Right cardiac atrium (tissue), 5 donors: ENCODE results near the gene CA5B. TPM values are rescaled to one million over a fixed set of nuclear protein-coding genes. Genes with fewer than 3 reads are reported as not detected.
"Not testable (repeated sequence)": the region's sequence is repeated elsewhere in the genome, so short reads cannot be mapped to it uniquely, and the experiment has no call there.

Experiments
- ATAC-seq, 2 donors: fragments of 200-7000 bp; cut with Tn5 transposase; one replicate each; pipeline versions ENCODE4 v1.8.0 to v1.9.1; 2020; ENCODE audit warnings: moderate library complexity in 2 of 2, mild to moderate bottlenecking in 1 of 2
- DNase-seq, 3 donors: peaks; one replicate each; pipeline ENCODE4 v3.0.0-alpha.2; 2020
- H3K27ac ChIP-seq: one replicate; pipeline ENCODE4 v1.5.1; 2013; ENCODE audit warnings: mild to moderate bottlenecking, low read length, control low read depth, moderate library complexity
- H3K27me3 ChIP-seq: one replicate; pipeline ENCODE4 v1.6.1; 2013; ENCODE audit not compliant: control insufficient read depth, insufficient read depth
- H3K4me1 ChIP-seq: one replicate; pipeline ENCODE4 v1.6.1; 2013; ENCODE audit warnings: low read length; ENCODE audit not compliant: control insufficient read depth, insufficient read depth
- H3K4me3 ChIP-seq: one replicate; pipeline ENCODE4 v1.5.1; 2013; ENCODE audit warnings: low read length, control low read depth
- H3K9me3 ChIP-seq: one replicate; pipeline ENCODE4 v1.6.1; 2013; ENCODE audit warnings: low read length; ENCODE audit not compliant: control insufficient read depth
- WGBS: extraction: QIAGEN DNeasy Blood & Tissue Kit; methylation state at CpG from one replicate; pipeline ENCODE4 v1.1.7; 2013; 5-methylcytosine and 5-hydroxymethylcytosine counted together
- intact Hi-C, 4 donors: fragments of 100-400 bp; cut with DNase I; formaldehyde crosslinking; loops; one replicate each; pipeline versions ENCODE4 v1.11.0 to v1.14.0; 2022 to 2023
- polyA plus RNA-seq: library from polyadenylated mRNA; stranded (reverse); fragments of 200-250 nt; gene quantifications from one replicate; pipeline ENCODE4 v1.2.3, GENCODE V29; 2013
- total RNA-seq, 4 donors: library from RNA; stranded (reverse); fragmentation: NEBNext Ultra II Directional; extraction: Animal tissue kit (Norgen Biotek cat#: 25700); gene quantifications; one replicate each; pipeline ENCODE4 v1.2.1, GENCODE V29; 2021
- donor health status: healthy with polysubstance abuse.
- donor health status: DM: no; HTN: yes; CAD: no.
- donor health status: DM: no; HTN: no; CAD: no.
- donor health status: DM: no; HTN: yes; CAD: no; lungs with severe emphysema.
- donor health status: DM: yes; HTN: yes; CAD: no.

Gene CA5B
- total and polyA plus RNA-seq, 5 donors: 2.1 to 7.5 (median 6.3) TPM

DNA sequence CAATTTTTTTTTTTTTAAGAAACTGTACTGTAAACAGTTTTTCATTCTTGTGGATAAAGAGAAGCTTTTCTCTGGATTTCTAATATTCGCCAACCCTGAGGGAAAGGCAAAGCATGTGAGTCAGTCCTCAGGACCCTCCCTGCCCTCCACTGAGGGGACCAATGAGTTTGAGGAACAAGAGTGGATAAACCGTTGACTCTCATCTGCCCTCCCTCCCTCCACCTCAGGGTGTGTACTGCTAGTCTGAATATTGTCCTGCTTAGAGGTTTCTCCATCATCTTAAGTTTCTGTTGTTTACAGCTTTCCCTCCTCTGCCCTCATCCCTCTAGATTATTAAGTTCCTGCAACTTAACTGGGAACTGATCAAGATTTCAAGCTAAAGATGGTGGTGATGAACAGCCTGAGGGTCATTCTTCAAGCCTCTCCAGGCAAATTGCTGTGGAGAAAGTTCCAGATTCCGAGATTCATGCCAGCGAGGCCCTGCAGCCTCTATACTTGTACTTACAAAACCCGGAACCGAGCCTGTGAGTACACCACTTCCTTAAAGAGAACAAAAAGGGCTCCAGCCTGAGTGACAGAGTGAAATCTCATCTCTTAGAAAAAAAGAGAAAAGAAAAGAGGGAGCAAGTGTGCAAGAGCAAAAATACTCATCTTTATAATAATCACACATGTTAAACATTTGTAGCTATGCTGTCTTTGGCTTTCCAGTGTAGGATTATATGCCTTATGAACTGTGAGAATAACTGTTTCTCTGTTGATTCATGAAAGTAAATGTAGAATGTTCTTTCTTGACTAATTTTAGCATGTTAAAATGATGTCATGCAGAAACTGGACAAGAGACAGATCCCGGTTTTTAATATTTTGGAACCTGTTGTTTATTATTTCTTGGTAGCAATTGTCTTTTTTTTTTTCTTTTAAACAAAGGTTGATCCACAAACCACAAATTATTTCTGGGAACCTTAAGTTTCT lies 11.9 kb downstream of the CA5B start:
- DNase-seq (peak in 2 of 3 donors; percentile 22 to 50), ATAC-seq (peak; percentile 69 to 80)
- Histone ChIP-seq H3K27me3 (no peaks in the 10 kb centered on the region), H3K4me1 (peaks cover 4% of the 10 kb centered on the region), H3K9me3 (no peaks in the 10 kb centered on the region), H3K4me3 (no peak overlapping the region), H3K27ac (peak overlapping the region; percentile 92)
- intact Hi-C loops: no loop called here
- WGBS: 33% methylated on average over 7 of the region's 7 CpGs

DNA sequence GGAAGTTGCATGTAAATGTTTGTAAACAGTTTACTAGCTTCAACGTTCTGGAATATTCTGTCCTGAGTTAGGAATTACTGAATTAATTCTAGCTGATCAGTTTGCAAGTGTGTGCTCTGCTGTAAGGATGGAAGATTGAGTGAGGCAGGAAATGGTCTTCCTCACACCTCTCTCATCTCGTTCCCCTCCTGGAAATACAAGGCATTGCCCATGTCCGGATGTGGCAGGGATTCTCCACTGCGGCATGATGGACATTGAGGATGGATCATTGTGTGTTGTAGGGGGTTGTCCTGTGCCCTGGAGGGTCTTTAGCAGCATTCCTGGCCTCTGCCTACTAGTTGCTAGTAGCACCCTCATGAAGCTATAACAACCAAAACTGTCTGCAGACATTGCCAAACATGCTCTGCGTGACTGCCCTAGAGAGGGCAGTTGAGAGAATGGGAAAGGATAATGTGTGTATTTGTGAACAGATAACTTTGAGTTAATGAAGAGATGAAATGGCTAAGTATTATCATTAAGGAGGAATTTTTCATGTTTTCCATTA lies 12.6 kb downstream of the CA5B start:
- Histone ChIP-seq H3K27me3 (no peaks in the 10 kb centered on the region), H3K4me3 (no peak overlapping the region), H3K4me1 (peaks cover 4% of the 10 kb centered on the region), H3K27ac (peak overlapping the region; percentile 93), H3K9me3 (no peaks in the 10 kb centered on the region)
- no peak for DNase-seq
- peak; percentile 11 to 19 for ATAC-seq
- intact Hi-C loops: no loop called here
- WGBS: 42% methylated on average over 5 of the region's 5 CpGs

DNA sequence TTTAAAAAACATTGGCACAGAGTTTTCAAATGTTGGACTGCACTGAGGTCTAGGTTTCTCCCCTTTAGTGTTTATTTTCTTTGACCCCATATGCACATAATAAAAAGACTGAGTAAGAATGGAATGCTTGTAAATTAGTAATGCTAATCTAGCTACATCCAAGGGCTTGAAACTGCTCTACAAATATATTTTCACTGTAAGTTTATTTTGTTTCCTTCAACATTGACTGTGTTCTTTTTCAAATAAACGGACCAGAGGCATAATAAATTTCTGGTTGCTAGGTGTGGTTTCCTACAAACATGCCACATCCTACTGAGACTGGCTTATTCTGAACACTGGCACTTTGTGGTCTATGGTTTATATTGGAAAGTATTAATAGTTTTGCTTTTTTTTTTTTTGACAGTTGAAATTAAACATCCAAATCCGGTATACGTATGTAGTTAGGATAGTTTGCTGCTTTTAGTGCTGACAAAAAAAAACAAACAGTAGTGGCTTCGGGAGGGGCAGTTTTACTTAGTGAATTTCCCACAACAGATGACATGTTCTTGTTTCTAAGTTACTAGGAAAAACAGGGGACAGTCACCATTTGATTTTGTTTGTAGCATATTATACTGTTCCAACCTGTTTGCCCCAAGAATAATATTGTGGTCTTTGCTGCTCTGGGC lies 13.2 kb downstream of the CA5B start:
- Histone ChIP-seq H3K27me3 (no peaks in the 10 kb centered on the region), H3K27ac (peak overlapping the region; percentile 85), H3K4me3 (no peak overlapping the region), H3K4me1 (peaks cover 4% of the 10 kb centered on the region), H3K9me3 (no peaks in the 10 kb centered on the region)
- DNase-seq (no peak), ATAC-seq (peak; percentile 75 to 88)
- WGBS: 31% methylated on average over 4 of the region's 4 CpGs
- intact Hi-C loops: no loop called here

DNA sequence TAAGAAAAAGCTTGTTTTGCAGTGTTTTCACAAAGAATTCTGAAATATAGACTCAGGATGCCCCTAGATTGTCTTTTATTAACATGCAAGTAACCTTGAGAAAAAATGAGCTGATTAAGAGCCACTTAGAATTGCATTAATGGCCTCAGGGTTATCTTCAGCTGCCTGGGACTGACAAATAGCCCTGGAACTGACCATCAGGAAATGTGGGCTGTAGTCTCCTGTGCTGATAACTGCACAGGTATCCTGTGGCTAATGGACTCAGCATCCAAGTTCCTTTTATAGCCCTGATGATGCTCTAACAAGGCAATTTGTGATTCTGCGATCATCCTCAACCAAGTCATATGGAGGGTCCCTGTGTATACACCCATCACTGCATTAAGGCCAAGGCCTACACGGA lies 17.0 kb downstream of the CA5B start:
- DNase-seq (no peak), ATAC-seq (no peak)
- Histone ChIP-seq H3K9me3 (no peaks in the 10 kb centered on the region), H3K27ac (no peak overlapping the region), H3K4me1 (peaks cover 4% of the 10 kb centered on the region), H3K4me3 (no peak overlapping the region), H3K27me3 (no peaks in the 10 kb centered on the region)
- 84% methylated on average over 2 of the region's 2 CpGs for WGBS
- intact Hi-C loops: no loop called here

DNA sequence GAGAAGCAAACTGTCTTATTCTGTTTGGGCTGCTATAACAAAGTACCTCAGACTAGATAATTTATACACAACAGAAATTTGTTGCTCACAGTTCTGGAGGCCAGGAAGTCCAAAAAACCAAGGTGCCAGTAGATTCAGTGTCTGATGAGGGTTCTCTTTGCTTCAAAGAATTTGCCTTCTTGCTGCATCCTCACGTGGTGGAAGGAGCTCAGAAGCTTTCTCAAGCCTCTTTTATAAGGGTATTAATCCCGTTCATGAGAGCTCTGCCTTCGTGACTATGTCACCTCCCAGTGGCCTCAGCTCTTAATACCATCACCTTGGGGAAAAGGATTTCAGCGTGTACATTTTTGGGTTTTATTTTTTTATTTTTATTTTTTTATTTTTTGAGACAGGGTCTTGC lies 20.1 kb downstream of the CA5B start:
- H3K27me3 ChIP-seq: no peaks in the 10 kb centered on the region
- H3K9me3 ChIP-seq: no peaks in the 10 kb centered on the region
- no peaks in the 10 kb centered on the region for H3K4me1 ChIP-seq
- WGBS: 88% methylated on average over 4 of the region's 4 CpGs
- DNase-seq (no peak), ATAC-seq (no peak)
- H3K27ac ChIP-seq: no peak overlapping the region
- H3K4me3 ChIP-seq: no peak overlapping the region
- intact Hi-C loops: no loop called here

DNA sequence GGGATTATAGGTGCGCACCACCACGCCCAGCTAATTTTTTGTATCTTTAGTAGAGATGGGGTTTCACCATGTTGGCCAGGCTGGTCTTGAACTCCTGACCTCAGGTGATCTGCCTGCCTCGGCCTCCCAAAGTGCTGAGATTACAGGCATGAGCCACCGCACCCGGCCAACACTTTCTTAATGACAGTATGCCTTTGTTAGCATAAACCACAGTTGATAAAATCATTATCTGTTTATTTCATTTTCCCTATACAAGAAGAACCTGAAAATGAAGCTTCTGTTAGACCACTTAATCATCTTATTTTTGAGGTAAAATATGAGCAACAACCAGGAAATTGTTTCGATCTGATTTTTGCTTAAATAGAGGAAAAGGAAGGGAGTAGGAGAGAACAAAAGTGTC lies 21.8 kb downstream of the CA5B start:
- H3K4me1 ChIP-seq, DNase-seq, ATAC-seq, intact Hi-C loops, H3K4me3 ChIP-seq, H3K9me3 ChIP-seq, H3K27ac ChIP-seq, H3K27me3 ChIP-seq: not testable (repeated sequence)
- 71% methylated on average over 6 of the region's 6 CpGs for WGBS

DNA sequence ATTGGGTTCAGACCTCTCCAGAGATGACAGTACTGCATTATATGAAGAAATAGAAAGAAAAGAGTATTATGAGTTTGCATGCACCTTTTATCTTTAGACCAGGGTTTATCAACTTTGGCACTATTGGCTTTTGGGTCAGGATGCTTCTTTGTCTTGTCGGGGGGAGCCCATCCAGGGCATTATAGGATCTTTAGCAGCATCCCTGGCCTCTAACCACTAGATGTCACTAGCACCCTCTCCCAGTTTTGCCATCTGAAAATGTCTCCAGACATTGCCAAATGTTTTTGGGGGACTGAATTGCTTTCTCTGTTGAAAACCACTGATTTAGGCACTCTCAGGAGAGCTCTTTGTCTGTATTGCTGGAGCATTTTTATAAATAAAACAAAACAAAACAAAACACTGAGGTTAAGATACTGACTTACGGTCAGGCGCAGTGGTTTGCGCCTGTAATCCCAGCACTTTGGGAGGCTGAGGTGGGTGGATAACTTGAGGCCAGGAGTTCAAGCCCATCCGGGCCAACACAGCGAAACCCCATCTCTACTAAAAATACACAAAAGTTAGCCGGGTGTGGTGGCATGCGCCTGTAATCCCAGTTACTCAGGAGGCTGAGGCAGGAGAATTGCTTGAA lies 23.6 kb downstream of the CA5B start:
- H3K27me3 ChIP-seq: no peaks in the 10 kb centered on the region
- H3K27ac ChIP-seq: no peak overlapping the region
- no peaks in the 10 kb centered on the region for H3K9me3 ChIP-seq
- DNase-seq: no peak
- H3K4me1 ChIP-seq: no peaks in the 10 kb centered on the region
- intact Hi-C loops: no loop called here
- peak in 1 of 2 donors; percentile 34 for ATAC-seq
- WGBS: 73% methylated on average over 8 of the region's 8 CpGs
- no peak overlapping the region for H3K4me3 ChIP-seq

DNA sequence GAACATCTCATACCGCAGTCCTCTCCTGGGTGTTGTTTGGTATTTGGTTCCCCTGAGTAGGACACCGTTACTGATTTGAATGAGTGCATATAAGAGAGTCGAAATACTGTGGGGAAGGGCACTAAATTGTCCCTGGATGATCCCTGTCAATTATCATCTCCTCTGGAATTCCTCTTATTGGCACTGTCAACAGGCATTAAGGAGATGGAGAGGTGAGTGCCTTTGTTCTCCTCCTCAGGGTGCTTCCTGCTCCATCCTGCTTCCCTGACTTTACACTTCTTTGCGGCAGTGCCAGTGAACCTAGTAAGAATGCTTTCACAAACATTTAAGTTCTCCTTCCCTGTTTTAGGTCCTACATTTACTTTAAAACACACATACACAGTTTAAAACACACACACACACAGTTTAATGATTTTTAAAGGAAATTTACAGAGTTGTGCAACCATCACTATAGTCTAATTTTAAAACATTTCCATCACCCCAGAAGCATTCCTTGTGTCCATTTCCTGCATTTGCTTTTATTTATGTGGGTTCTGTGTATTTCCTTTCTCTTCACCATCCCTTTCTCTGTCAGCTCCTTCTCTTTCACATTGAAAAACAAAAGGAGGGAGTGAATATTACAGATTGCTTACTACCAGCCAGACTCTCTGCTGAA lies 31.4 kb downstream of the CA5B start:
- DNase-seq (no peak), ATAC-seq (no peak)
- Histone ChIP-seq H3K27ac (no peak overlapping the region), H3K9me3 (no peaks in the 10 kb centered on the region), H3K4me1 (no peaks in the 10 kb centered on the region), H3K27me3 (no peaks in the 10 kb centered on the region), H3K4me3 (no peak overlapping the region)
- intact Hi-C loops: no loop called here
- WGBS: 82% methylated on average over 4 of the region's 4 CpGs

DNA sequence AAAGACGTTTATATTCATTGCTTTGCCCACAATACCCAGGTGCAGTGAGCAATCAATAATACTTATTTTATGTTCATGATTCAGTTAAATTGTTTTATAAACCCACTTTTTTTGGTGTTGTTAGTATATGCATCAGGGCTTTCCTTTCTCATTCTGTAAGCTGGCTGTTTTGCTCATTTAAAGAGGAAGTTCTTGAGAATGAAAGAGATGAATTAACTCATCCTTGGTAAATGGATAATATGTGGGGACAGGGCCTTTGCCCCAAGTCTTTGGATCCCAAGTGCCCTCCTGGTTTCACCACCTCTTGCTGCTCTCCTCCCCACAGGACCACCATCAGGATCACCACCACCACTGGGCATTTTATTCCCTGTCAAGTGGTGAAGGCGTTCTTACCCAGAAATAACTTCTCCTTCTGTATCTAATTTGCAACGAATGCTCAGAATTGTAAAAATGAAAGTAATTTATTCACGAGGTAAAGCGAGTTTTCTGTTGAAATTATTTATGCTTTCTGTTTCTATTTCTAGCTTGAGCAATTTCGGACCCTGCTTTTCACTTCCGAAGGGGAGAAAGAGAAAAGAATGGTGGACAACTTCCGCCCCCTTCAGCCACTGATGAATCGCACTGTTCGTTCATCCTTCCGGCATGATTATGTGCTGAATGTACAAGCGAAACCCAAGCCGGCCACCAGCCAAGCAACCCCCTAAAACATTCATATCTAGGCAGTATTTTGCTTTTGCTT lies 44.1 kb downstream of the CA5B start:
- no peaks in the 10 kb centered on the region for H3K4me1 ChIP-seq
- H3K27ac ChIP-seq: no peak overlapping the region
- H3K27me3 ChIP-seq: no peaks in the 10 kb centered on the region
- DNase-seq: no peak
- intact Hi-C loops: no loop called here
- no peaks in the 10 kb centered on the region for H3K9me3 ChIP-seq
- WGBS: 74% methylated on average over 13 of the region's 13 CpGs
- no peak for ATAC-seq
- no peak overlapping the region for H3K4me3 ChIP-seq

DNA sequence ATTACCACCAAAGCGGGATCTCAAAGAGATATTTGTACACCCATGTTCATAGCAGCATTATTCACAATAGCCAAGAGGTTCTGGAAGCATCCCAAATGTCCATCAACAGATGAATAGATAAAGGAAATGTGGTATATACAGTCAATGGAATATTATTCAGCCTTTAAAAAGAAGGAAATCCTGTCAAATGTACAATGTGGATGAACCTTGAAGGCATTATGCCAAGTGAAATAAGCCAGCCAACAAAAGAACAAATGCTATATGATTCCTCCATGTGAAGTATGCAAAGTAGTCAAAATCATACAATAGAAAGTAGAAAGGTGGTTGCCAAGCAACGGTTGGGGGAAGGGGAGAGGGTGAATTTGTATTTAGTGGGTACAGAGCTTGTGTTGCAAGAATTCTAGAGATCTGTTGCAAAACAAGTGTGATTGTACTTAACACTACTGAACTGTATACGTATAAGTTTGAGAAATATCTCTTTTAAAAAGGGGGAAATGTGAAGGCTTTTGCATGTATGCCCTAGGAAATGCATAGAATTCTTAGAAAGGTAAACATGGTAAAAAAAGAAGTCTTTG lies 47.2 kb downstream of the CA5B start:
- DNase-seq (no peak), ATAC-seq (no peak)
- Histone ChIP-seq H3K27me3 (no peaks in the 10 kb centered on the region), H3K27ac (no peak overlapping the region), H3K4me3 (no peak overlapping the region), H3K9me3 (no peaks in the 10 kb centered on the region), H3K4me1 (no peaks in the 10 kb centered on the region)
- WGBS: 90% methylated on average over 3 of the region's 3 CpGs
- intact Hi-C loops: no loop called here
